Measurements from ENCODE around the gene ALG10B.
"Not testable (repeated sequence)": the region's sequence is repeated elsewhere in the genome, so short reads cannot be mapped to it uniquely, and the experiment has no call there.

Gene ALG10B

DNA sequence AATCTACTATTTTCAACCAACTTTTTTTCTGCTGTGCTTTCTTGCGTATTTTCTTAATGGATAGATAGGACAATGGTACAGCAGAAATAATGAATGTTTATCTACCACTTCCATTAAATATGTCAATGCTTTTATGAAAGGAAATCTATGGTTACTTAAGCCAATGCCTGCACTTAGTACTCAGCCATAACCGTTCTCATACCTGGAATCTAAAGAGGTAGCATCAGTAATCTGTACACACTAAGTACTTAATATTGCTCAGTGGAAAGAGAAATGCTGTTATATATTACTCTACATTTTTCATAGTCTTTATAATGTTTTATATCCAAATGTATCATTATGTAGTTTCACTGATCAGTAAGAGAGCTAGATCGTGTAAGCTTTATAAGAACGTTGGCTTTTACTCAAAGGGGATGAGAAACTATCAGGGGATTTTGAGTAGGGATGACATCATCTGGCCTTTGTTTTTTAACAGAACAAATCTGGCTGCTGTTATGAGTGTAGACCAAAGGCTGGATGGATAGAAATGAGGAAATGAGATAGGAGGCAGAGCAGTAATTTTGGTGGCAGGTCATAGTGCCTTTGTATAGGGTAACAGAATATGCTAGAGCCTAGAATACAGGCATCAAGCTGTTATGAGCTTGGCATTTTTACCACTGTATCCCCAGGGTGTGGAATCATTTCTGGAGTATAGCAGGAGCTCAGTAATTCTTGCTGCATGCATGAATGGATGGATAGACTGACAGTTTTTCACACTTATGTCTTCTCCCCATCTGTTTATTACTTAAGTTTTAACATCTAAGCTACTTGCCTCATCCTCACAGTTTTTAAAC is 34.0 kb downstream of the ALG10B start:
- no peak overlapping the region for H3K4me3 ChIP-seq (ENCODE audit: low read length)

DNA sequence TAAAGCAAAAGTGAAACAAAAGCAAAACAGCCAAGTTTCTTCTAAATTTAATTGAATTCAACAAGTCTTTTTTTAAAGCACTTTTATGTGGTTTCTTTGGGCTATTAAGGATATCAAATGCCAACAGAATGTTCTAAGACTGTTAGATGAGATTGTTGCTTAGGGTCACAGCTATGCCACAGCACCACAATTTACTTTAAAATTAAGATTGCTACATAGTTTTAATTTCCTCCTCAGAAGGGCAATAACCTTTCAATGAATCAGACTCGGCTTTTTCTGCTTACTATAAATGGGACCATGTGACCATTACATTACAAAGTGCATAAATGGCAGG is 34.6 kb downstream of the ALG10B start:
- H3K4me3 ChIP-seq (ENCODE audit: low read length) = not testable (repeated sequence)

More for the DNA sequence above, 34.0 kb downstream of the ALG10B start:
- no peak for TF ChIP-seq ZNF274 (IDR thresholded peaks at IDR 0.05; ENCODE audit: low read depth, low read length)

DNA sequence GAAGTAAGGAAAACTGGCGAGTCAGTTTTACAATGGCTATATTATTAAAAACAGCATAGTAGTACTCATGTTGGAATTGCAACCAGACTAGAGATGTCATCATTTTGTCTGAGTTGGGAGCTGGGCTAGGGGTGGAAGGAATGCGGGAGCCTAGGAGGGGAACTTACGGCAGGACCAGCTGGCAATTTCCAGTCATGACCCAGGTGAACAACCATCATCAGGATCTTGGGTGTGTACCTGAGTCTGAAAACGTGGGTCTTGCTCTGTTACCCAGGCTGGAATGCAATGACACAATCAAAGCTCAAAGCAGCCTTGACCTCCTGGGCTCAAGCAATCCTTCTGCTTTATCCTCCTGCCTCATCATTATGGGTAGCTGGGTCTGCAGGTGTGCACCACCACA is 50.9 kb downstream of the ALG10B start:
- no peak for TF ChIP-seq ZNF274 (IDR thresholded peaks at IDR 0.05; ENCODE audit: low read depth, low read length)
- H3K4me3 ChIP-seq (ENCODE audit: low read length) = no peak overlapping the region

DNA sequence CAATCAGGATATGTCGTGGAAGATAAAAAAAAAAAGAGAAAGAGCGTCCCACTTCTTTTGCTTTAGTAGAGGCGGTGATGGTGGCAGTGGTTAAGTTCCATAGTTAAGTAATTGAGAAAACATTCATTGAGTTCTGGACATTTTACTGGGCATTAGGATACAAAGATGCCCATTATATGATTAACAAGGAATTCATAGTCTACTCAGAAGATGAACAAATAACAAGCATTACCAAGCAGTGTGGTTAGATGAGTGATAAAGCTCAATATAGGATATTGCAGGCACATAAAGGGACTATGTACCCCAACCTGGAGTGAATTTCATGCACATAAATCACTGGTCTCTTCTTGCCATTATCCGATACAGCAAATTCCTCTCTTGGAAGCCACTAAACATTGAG is 53.7 kb downstream of the ALG10B start:
- no peak overlapping the region for H3K4me3 ChIP-seq (ENCODE audit: low read length)
- TF ChIP-seq ZNF274 (IDR thresholded peaks at IDR 0.05; ENCODE audit: low read depth, low read length) = no peak

DNA sequence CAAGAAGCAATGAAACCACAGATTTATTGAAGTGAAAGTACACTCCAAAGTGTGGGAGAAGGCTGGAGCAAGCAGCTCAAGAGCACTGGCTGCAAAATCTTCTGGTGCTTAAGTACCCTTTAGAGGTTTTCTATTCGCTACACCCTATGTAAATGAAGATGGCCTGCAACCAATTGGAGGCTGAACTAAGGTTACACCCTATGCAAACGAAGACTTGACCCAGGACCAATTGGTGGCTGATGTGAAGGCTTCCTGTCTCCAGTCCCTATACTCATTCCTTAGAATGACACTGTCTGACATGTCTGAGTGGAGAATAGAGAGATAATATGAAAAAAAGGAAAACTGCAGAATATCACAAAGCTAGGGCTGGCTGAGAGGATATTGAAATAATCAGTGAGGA is 57.2 kb downstream of the ALG10B start:
- no peak overlapping the region for H3K4me3 ChIP-seq (ENCODE audit: low read length)
- TF ChIP-seq ZNF274 (IDR thresholded peaks at IDR 0.05; ENCODE audit: low read depth, low read length) = no peak

DNA sequence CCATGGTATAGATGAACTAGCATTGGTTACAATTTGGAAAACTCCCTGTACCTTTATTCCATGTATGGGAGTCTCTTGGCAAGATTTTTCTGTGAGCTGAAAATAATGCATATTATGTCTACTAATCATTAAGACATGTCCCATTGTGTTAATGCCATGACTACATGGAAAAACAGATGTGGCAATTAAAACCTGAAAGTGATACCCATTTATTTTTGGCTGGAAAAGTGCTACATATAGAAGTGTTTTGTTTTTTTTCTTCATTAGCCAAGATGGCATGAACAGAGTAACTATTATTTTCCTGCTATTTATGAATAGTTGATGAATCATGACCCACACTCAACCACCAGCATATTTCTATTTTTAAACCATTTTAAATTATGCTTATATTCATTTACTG is 58.2 kb downstream of the ALG10B start:
- TF ChIP-seq ZNF274 (IDR thresholded peaks at IDR 0.05; ENCODE audit: low read depth, low read length) = no peak

More for the DNA sequence above, 58.2 kb downstream of the ALG10B start:
- no peak overlapping the region for H3K4me3 ChIP-seq (ENCODE audit: low read length)
